Esophagus squamous epithelium (tissue), 5 donors: ENCODE results near the gene CNNM4. TPM values are rescaled to one million over a fixed set of nuclear protein-coding genes. Genes with fewer than 3 reads are reported as not detected.

Experiments
- DNase-seq: peaks from one replicate; lab custom pipeline; 2025; lab: John Stamatoyannopoulos, UW
- H3K27ac ChIP-seq, 4 donors: fragments of 200-600 bp; sonication (generic); one replicate each; pipeline ENCODE4 v1.5.1; 2016 to 2019; ENCODE audit warnings: mild to moderate bottlenecking in 1 of 4
- H3K27me3 ChIP-seq, 4 donors: fragments of 200-600 bp; sonication (generic); 1 replicate in 3 of 4; 2 replicates in 1 of 4; pipeline versions ENCODE4 v1.5.1 to v1.6.0; 2017 to 2021; ENCODE audit warnings: antibody characterized with exemption in 1 of 4
- H3K36me3 ChIP-seq, 3 donors: fragments of 200-600 bp; sonication (generic); one replicate each; pipeline ENCODE4 v1.5.1; 2016 to 2019
- H3K4me1 ChIP-seq, 3 donors: fragments of 200-600 bp; sonication (generic); one replicate each; pipeline ENCODE4 v1.5.1; 2017 to 2019
- H3K4me3 ChIP-seq, 4 donors: fragments of 200-600 bp; sonication (generic); 1 replicate in 3 of 4; 2 replicates in 1 of 4; pipeline ENCODE4 v1.5.1; 2016 to 2019; ENCODE audit warnings: mild to moderate bottlenecking in 2 of 4, moderate library complexity in 1 of 4
- H3K9me3 ChIP-seq, 3 donors: fragments of 200-600 bp; sonication (generic); one replicate each; pipeline ENCODE4 v1.5.1; 2016 to 2019
- CTCF ChIP-seq, 6 experiments: fragments of 450-650 bp in 4 of 6; fragments of 200-600 bp in 2 of 6; sonication (generic) in 2 of 6; IDR thresholded peaks; one replicate each; pipeline ENCODE4 v1.5.1; 2016 to 2019; ENCODE audit warnings: antibody characterized with exemption in 6 of 6, mild to moderate bottlenecking in 4 of 6, moderate library complexity in 4 of 6
- POLR2A ChIP-seq, 4 donors: fragments of 450-650 bp; IDR thresholded peaks; one replicate each; pipeline ENCODE4 v1.6.1; 2017; ENCODE audit warnings: antibody characterized with exemption in 4 of 4, mild to moderate bottlenecking in 4 of 4, moderate library complexity in 3 of 4
- WGBS, 2 donors: methylation state at CpG; one replicate each; pipeline ENCODE4 v1.1.5; 2018; 5-methylcytosine and 5-hydroxymethylcytosine counted together
- intact Hi-C: fragments of 100-400 bp; cut with DNase I; formaldehyde crosslinking; loops from one replicate; pipeline ENCODE4 v1.15.0; 2022
- total RNA-seq, 4 donors: library from RNA; depleted of rRNA; stranded (reverse); fragments of >200 nt; gene quantifications; one replicate each; pipeline ENCODE4 v1.1.0, GENCODE V29; 2016
- donor health status: DM: yes; HTN: yes; CAD: no.

CNNM4 gene
- total RNA-seq, 4 donors from 2014 or later: 3.4 to 8.5 (median 6.7) TPM

GRCh38 chr2:96844405-96844808 is 83.7 kb downstream of the CNNM4 start:
- 80 to 89% methylated on average over 2 to 13 of the region's 17 CpGs for WGBS, 2 donors
- H3K27me3 ChIP-seq: no peaks in the 10 kb centered on the region
- no peak for DNase-seq
- no peak overlapping the region for H3K4me3 ChIP-seq
- H3K27ac ChIP-seq: no peak overlapping the region
- no peaks in the 10 kb centered on the region for H3K9me3 ChIP-seq
- H3K36me3 ChIP-seq: peaks cover 0 to 48% (median 11%) of the 10 kb centered on the region in 3 donors
- intact Hi-C loops: no loop called here
- TF ChIP-seq POLR2A (IDR thresholded peaks at IDR 0.05) (no peak), CTCF (IDR thresholded peaks at IDR 0.05) (no peak)
- peaks cover 0 to 5% (median 0%) of the 10 kb centered on the region in 3 donors for H3K4me1 ChIP-seq

GRCh38 chr2:96846825-96847224 is 86.1 kb downstream of the CNNM4 start:
- H3K36me3 ChIP-seq: peaks cover 0 to 57% (median 21%) of the 10 kb centered on the region in 3 donors
- WGBS, 2 donors: 94 to 99% methylated on average over 5 of the region's 5 CpGs
- H3K4me3 ChIP-seq: no peak overlapping the region

GRCh38 chr2:96847586-96847985 is 86.9 kb downstream of the CNNM4 start:
- TF ChIP-seq POLR2A (IDR thresholded peaks at IDR 0.05) (no peak), CTCF (IDR thresholded peaks at IDR 0.05) (no peak)
- H3K27me3 ChIP-seq: no peaks in the 10 kb centered on the region
- H3K36me3 ChIP-seq: peaks cover 0 to 64% (median 21%) of the 10 kb centered on the region in 3 donors
- intact Hi-C loops: no loop called here
- H3K27ac ChIP-seq: no peak overlapping the region
- no peak for DNase-seq
- no peak overlapping the region for H3K4me3 ChIP-seq
- 71 to 81% methylated on average over 10 of the region's 10 CpGs for WGBS, 2 donors
- H3K4me1 ChIP-seq: no peaks in the 10 kb centered on the region
- no peaks in the 10 kb centered on the region for H3K9me3 ChIP-seq

More at GRCh38 chr2:96846825-96847224, 86.1 kb downstream of the CNNM4 start:
- TF ChIP-seq CTCF (IDR thresholded peaks at IDR 0.05) (no peak), POLR2A (IDR thresholded peaks at IDR 0.05) (no peak)
- Histone ChIP-seq H3K9me3 (no peaks in the 10 kb centered on the region), H3K27me3 (no peaks in the 10 kb centered on the region), H3K4me1 (no peaks in the 10 kb centered on the region), H3K27ac (no peak overlapping the region)
- intact Hi-C loops: no loop called here
- no peak for DNase-seq

GRCh38 chr2:96848264-96848663 is 87.6 kb downstream of the CNNM4 start:
- no peak overlapping the region for H3K27ac ChIP-seq
- H3K9me3 ChIP-seq: no peaks in the 10 kb centered on the region
- intact Hi-C loops: no loop called here
- H3K4me3 ChIP-seq: no peak overlapping the region
- no peaks in the 10 kb centered on the region for H3K27me3 ChIP-seq
- peaks cover 2 to 71% (median 21%) of the 10 kb centered on the region in 3 donors for H3K36me3 ChIP-seq
- H3K4me1 ChIP-seq: no peaks in the 10 kb centered on the region
- TF ChIP-seq POLR2A (IDR thresholded peaks at IDR 0.05): no peak
- no peak for TF ChIP-seq CTCF (IDR thresholded peaks at IDR 0.05)
- 93 to 95% methylated on average over 4 to 8 of the region's 9 CpGs for WGBS, 2 donors
- no peak for DNase-seq

GRCh38 chr2:96852667-96853066 is 92.0 kb downstream of the CNNM4 start:
- Histone ChIP-seq H3K9me3 (no peaks in the 10 kb centered on the region), H3K4me1 (peaks cover 9 to 32% (median 19%) of the 10 kb centered on the region in 3 donors), H3K4me3 (no peak overlapping the region), H3K27me3 (no peaks in the 10 kb centered on the region), H3K36me3 (peaks cover 8 to 66% (median 21%) of the 10 kb centered on the region in 3 donors), H3K27ac (no peak overlapping the region)
- no peak for TF ChIP-seq CTCF (IDR thresholded peaks at IDR 0.05)
- TF ChIP-seq POLR2A (IDR thresholded peaks at IDR 0.05): no peak
- intact Hi-C loops: loop anchor here (5.0 kb wide), 1 partner anchor 35 kb away; the partner anchor contains the start of gene CNNM3
- no peak for DNase-seq
- WGBS, 2 donors: 92 to 96% methylated on average over 6 of the region's 6 CpGs
